Subcutaneous adipose tissue (tissue), 4 donors: ENCODE results near the gene CCL20. TPM values are rescaled to one million over a fixed set of nuclear protein-coding genes. Genes with fewer than 3 reads are reported as not detected.

ENCODE experiments used
- total RNA-seq, 4 donors: library from RNA; depleted of rRNA; stranded (reverse); fragments of >200 nt; gene quantifications; one replicate each; pipeline ENCODE4 v1.1.0, GENCODE V29; 2016
- TF ChIP-seq, protein P1 (sequence below): fragments of 450-650 bp; IDR thresholded peaks from one replicate; pipeline ENCODE4 v1.5.1; 2016; ENCODE audit warnings: low read depth, mild to moderate bottlenecking, control low read depth, antibody characterized with exemption, moderate library complexity

CCL20 gene
- total RNA-seq, 4 donors from 2014 or later = 1.9 TPM; not detected in 3

DNA sequence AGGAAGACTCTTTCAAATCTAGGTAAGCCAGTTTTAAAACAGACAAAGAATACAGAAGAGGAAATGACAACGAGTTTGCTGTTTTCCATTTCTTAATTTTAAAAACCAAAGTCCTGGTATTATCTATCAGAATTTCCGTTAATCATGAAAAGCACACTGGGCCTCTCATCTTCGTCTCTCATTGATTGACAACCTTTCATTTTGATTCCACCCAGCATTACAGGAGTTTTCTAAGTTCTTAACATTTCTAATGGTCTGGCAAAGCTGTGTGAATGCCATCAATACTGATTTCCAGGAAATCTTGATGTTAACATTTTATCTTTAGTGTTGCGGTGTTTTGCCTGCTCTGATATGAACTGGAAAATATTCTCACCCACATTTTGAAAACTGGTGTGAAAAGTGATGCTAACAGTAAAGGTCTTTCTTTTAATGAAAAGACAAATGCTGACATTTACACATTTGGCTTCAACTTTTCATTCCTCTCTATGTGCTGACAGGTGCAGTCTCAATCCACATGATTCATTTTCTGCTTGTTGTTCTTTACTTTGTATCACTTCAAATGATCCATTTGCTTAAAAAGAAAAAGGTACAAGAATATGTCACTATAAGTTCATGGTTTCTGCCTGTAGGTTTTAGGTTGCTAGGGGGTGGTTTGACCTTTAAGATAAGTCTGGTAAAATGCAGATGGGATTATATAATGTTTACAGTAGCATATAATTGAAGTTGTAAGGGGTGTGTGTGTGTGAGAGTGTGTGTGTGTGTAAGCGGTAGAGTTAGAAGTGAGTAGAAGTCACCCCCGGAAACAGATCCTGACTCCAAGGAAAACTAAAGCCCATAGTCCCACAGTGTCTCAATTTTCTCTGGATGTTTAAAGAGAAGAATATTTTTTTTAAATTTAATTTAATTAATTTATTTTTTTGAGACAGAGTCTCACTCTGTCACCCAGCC, 38.5 kb upstream of the CCL20 start:
- TF ChIP-seq, protein P1, sequence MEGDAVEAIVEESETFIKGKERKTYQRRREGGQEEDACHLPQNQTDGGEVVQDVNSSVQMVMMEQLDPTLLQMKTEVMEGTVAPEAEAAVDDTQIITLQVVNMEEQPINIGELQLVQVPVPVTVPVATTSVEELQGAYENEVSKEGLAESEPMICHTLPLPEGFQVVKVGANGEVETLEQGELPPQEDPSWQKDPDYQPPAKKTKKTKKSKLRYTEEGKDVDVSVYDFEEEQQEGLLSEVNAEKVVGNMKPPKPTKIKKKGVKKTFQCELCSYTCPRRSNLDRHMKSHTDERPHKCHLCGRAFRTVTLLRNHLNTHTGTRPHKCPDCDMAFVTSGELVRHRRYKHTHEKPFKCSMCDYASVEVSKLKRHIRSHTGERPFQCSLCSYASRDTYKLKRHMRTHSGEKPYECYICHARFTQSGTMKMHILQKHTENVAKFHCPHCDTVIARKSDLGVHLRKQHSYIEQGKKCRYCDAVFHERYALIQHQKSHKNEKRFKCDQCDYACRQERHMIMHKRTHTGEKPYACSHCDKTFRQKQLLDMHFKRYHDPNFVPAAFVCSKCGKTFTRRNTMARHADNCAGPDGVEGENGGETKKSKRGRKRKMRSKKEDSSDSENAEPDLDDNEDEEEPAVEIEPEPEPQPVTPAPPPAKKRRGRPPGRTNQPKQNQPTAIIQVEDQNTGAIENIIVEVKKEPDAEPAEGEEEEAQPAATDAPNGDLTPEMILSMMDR = no peak

DNA sequence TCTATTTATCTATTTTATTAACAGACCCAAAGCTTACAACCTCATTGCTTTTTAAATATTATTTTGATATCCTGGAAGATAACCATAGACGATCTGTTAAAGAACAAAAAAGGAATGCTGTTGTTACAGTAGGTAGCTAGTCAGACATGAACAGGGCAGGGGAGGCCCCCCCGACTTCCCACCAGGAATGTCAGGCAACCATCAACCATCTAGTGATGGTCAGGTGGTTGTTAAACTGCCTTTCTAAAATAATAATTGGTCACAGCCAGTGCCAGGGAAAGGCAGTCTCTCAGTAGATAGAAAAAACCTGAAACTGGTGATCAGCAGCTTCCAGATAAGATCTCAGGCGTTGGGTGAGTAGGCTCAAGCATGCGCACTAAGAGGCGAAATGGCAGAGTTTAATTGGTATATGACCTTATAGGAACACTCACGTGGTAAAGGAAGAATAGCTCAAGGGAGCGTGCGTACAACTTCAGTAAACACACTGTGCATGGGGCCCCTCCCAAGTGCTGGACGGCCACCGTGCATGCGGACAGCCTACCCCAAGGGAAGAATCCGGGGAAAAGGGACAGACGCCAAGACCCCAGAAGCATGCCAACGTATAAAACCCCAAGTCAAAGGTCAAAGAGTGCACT, 32.5 kb upstream of the CCL20 start:
- TF ChIP-seq, protein P1 = no peak

DNA sequence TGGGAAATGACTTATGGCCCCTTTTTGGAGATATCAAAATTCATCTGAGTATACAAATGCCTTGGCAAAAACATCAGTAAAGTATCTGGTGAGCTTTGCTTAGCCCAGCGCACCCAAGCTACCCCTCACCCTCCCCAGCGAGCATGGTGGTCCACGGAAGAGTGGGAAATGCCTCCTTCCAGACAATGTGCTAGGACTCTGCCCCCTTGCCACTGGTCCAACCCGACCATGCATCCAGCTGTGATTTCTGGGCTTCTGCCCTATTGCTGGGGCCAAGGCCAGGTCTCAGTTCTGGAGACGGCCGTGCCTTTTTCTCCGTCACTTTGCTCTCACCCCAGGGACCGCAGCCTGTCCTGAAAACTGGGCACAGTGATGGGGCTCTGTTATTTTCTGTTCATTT, 31.8 kb upstream of the CCL20 start:
- TF ChIP-seq, protein P1 = no peak

DNA sequence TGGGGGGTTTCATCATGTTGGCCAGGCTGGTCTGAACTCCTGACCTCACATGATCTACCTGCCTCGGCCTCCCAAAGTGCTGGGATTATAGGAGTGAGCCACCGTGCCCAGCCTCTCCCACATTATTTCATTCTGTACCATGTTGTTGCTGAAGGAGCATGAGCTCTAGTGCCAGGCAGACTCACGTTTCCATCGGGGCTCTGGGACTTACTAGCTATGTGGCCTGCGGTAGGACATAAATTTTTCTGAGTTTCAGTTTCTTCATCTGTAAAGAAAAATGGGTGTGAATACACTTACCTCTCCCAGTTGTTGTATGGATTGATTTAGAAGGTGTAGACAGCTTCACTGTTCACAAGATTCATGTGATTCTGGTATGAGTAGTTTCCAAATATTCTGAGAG, 30.8 kb upstream of the CCL20 start:
- TF ChIP-seq, protein P1 = no peak

DNA sequence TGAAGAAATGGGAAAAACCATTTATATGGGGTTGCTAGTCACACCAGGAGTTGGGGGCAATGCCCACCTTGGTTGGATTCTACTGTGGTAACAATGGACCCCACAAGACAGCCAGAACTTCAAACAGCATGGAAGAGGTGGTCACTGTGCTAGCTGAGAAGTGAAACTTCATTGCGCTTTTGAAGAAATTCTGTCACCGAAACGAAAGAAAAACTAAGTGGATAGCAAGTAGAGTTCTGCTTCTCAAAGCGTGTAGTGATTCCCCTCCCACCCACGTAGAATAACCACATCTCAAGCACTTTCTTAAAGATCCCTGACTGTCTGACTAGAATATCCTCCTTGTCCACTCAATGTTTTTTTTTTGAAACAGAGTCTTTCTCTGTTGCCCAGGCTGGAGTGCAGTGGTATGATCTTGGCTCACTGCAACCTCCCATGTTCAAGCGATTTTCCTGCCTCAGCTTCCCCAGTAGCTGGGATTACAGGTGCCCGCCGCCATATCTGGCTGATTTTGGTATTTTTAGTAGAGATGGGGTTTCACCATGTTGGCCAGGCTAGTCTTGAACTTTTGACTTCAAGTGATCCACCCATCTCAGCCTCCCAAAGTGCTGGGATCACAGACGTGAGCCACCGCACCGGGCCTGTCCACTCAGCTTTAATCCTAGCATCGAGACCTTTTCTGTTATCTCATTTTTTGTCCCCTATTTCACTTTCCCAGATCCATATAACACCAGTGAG, 30.1 kb upstream of the CCL20 start:
- TF ChIP-seq, protein P1 = no peak

DNA sequence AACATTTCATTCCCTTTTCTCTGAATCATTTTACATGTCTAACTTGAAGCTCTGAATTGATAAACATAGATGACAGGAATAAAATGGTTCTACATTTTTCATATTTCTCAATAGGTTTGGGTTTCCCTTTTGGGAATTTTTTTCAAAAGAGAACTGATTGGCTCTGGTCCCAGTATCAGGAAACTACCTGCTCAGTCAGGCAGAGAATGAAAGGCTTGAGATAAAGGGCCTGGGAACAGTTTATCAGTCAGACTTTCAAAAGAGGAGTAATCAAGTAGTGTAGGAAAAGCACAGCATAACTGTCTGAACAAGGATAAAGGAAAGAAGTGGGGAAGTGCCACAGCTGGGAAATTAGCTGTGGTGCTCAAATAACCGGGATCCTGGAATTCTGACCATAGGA, 28.3 kb upstream of the CCL20 start:
- TF ChIP-seq, protein P1 = no peak

DNA sequence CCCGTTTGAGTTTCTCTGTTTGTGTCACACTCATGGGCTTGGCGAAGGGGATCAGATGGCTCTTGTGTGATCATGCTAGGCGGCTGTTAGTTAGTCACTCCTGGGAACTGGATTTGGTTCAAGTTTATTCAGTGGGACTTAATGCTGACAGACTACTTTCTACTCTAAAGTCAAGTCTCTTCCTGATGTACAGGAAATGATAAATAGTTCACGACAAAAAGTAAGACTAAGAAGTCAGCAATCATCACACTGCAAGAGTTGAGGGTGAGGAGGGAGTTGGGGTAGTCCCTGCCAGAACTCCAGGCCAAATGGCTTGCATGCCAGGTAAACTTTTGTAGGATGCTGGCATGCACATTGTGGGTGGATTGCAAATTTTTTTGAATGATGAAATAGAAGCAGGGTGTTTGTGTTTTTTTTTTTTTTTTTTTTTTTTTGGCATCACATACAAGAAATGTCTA, 25.1 kb upstream of the CCL20 start:
- TF ChIP-seq, protein P1 = no peak
